NOMO-1 treated with DMSO at 0.1 percent for 48 hours (cell line): Measurements from ENCODE around the gene LINC00632.

Source experiments
- DNase-seq: peaks from one replicate; lab custom pipeline; 2025; ENCODE audit not compliant: unreplicated experiment; lab: John Stamatoyannopoulos, UW

The LINC00632 gene

GRCh38 chrX:140764401-140764919, 54.9 kb downstream of the LINC00632 start:
- DNase-seq, result no peak

GRCh38 chrX:140765043-140765784, 55.7 kb downstream of the LINC00632 start:
- DNase-seq, result no peak

GRCh38 chrX:140766024-140766611, 56.6 kb downstream of the LINC00632 start:
- peak; percentile 4 for DNase-seq

GRCh38 chrX:140767646-140768045, 58.1 kb downstream of the LINC00632 start:
- no peak for DNase-seq

GRCh38 chrX:140775211-140775610, 65.7 kb downstream of the LINC00632 start:
- DNase-seq, result no peak

- DNase-seq, result no peak
Measured at GRCh38 chrX:140776320-140776719, 66.8 kb downstream of the LINC00632 start.

- no peak for DNase-seq
Measured at GRCh38 chrX:140794642-140795041, 85.1 kb downstream of the LINC00632 start.

- DNase-seq, result no peak
Measured at GRCh38 chrX:140799216-140799615, 89.7 kb downstream of the LINC00632 start.

GRCh38 chrX:140804292-140804691, 94.7 kb downstream of the LINC00632 start:
- no peak for DNase-seq

GRCh38 chrX:140815868-140816267, 106.3 kb downstream of the LINC00632 start:
- DNase-seq, result no peak

- DNase-seq, result peak; percentile 2
Measured at GRCh38 chrX:140817943-140818342, 108.4 kb downstream of the LINC00632 start.

- no peak for DNase-seq
Measured at GRCh38 chrX:140821280-140821679, 111.7 kb downstream of the LINC00632 start.

- DNase-seq, result no peak
Measured at GRCh38 chrX:140822184-140822583, 112.6 kb downstream of the LINC00632 start.

- no peak for DNase-seq
Measured at GRCh38 chrX:140822861-140823260, 113.3 kb downstream of the LINC00632 start.

GRCh38 chrX:140836874-140837273, 127.3 kb downstream of the LINC00632 start:
- DNase-seq, result no peak
